NB4 (cell line): Measurements from ENCODE around the gene SEMA3A.

Source experiments
- DNase-seq: peaks from one replicate; pipeline ENCODE4 v3.0.0; 2010; ENCODE audit warnings: low read depth
- H3K4me3 ChIP-seq: one replicate; pipeline ENCODE4 v1.5.1; 2011; ENCODE audit warnings: mild to moderate bottlenecking, low read depth, low read length, moderate library complexity
- CTCF ChIP-seq: IDR thresholded peaks from one replicate; pipeline ENCODE4 v1.5.1; 2012; ENCODE audit warnings: low read depth, low read length
- MYC ChIP-seq: IDR thresholded peaks from 2 replicates; pipeline ENCODE4 v1.6.1; 2011; ENCODE audit warnings: low read depth, low read length
- POLR2A ChIP-seq: IDR thresholded peaks from 2 replicates; pipeline ENCODE4 v1.6.1; 2011; ENCODE audit warnings: mild to moderate bottlenecking; ENCODE audit not compliant: insufficient read length; ENCODE audit errors: extremely low read depth
- TF ChIP-seq, protein P1 (sequence below): IDR thresholded peaks from 2 replicates; pipeline ENCODE4 v1.6.1; 2011; ENCODE audit warnings: low read depth, low read length

The SEMA3A gene

GRCh38 chr7:84181628-84182027 lies 13.0 kb downstream of the SEMA3A start:
- DNase-seq, result no peak
- no peak for TF ChIP-seq POLR2A
- no peak for TF ChIP-seq CTCF
- TF ChIP-seq, protein P1, sequence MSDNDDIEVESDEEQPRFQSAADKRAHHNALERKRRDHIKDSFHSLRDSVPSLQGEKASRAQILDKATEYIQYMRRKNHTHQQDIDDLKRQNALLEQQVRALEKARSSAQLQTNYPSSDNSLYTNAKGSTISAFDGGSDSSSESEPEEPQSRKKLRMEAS, result no peak
- no peak for TF ChIP-seq MYC
- H3K4me3 ChIP-seq, result no peak overlapping the region

GRCh38 chr7:84177758-84178412 lies 16.7 kb downstream of the SEMA3A start:
- no peak for DNase-seq
- no peak for TF ChIP-seq CTCF
- no peak for TF ChIP-seq MYC
- TF ChIP-seq POLR2A, result no peak
- TF ChIP-seq, protein P1, result no peak
- no peak overlapping the region for H3K4me3 ChIP-seq

- H3K4me3 ChIP-seq, result no peak overlapping the region
- no peak for DNase-seq
- TF ChIP-seq POLR2A (no peak), MYC (no peak), CTCF (no peak)
- TF ChIP-seq, protein P1, result no peak
These were observed 17.9 kb downstream of the SEMA3A start for GRCh38 chr7:84176716-84177115.

- H3K4me3 ChIP-seq, result no peak overlapping the region
- TF ChIP-seq MYC (no peak), CTCF (no peak), POLR2A (no peak)
- TF ChIP-seq, protein P1, result no peak
- no peak for DNase-seq
These were observed 19.1 kb downstream of the SEMA3A start for GRCh38 chr7:84175461-84175860.

DNA sequence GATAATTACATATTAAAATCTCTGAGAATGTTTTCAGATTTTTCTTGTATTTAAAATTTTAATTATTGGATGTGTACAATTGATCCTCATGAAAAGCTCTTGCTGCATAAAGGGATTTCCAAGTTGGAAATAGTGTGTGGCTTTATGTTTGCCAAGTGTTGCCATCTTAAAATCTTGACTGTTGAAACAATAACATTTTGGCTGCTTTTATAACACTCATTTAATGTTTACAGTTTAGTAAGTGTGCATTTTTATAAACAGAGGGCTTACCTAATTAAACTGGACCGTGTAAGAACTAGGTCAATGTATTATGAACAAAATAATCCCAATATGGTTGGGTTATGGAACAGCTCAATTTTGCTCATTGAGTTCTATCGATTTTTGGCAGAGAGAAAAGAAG lies 23.9 kb downstream of the SEMA3A start:
- no peak for TF ChIP-seq CTCF
- no peak for TF ChIP-seq POLR2A
- TF ChIP-seq, protein P1, result no peak
- no peak for TF ChIP-seq MYC
- H3K4me3 ChIP-seq, result no peak overlapping the region
- no peak for DNase-seq

DNA sequence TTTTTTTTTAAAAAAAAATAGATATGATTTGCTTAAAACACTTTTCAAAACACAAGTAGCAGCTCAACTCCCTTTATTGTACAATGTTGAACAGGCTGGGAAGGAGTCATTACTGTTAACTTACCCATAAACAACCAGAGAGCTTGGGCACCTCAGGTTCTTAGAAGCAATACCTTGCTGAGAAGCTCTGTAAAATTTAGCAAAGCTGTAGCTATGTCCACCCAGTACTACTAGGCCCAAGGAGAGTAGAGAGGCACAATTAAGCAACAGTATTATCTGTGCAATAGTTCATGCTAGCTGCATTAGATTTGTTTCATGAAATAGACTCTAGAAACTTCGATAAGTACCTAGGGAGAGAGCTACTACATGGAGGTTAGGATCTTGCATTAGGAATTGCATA lies 32.0 kb downstream of the SEMA3A start:
- no peak for DNase-seq
- H3K4me3 ChIP-seq, result no peak overlapping the region
- no peak for TF ChIP-seq CTCF
- TF ChIP-seq, protein P1, result no peak
- no peak for TF ChIP-seq MYC
- no peak for TF ChIP-seq POLR2A
